ENCODE measurements around the gene DEXI.

GRCh38 chr16:10879681-10880589 lies 62.3 kb downstream of the DEXI start:
- no peak for TF ChIP-seq POLR2A (IDR thresholded peaks at IDR 0.05)
- TF ChIP-seq, protein P1, sequence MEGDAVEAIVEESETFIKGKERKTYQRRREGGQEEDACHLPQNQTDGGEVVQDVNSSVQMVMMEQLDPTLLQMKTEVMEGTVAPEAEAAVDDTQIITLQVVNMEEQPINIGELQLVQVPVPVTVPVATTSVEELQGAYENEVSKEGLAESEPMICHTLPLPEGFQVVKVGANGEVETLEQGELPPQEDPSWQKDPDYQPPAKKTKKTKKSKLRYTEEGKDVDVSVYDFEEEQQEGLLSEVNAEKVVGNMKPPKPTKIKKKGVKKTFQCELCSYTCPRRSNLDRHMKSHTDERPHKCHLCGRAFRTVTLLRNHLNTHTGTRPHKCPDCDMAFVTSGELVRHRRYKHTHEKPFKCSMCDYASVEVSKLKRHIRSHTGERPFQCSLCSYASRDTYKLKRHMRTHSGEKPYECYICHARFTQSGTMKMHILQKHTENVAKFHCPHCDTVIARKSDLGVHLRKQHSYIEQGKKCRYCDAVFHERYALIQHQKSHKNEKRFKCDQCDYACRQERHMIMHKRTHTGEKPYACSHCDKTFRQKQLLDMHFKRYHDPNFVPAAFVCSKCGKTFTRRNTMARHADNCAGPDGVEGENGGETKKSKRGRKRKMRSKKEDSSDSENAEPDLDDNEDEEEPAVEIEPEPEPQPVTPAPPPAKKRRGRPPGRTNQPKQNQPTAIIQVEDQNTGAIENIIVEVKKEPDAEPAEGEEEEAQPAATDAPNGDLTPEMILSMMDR (IDR thresholded peaks at IDR 0.05): no peak
